K562 (cell line): ENCODE measurements around the gene RNF207. TPM values are rescaled to one million over a fixed set of nuclear protein-coding genes. Genes with fewer than 3 reads are reported as not detected.

ENCODE experiments used
- ATAC-seq: fragments of 200-7000 bp; cut with Tn5 transposase; 3 replicates; pipeline ENCODE4 v1.9.1; 2020; ENCODE audit warnings: moderate library complexity
- BruUV-seq: library from RNA; stranded (reverse); fragments of 400-500 nt; replicated peaks from 2 replicates; lab custom pipeline; 2021; lab: Mats Ljungman, UMichigan
- CTCF ChIA-PET: fragments of 300-600 bp; formaldehyde crosslinking; extraction: SDS; loops from one replicate; lab custom pipeline; 2021; ENCODE audit warnings: low intra/inter-chr PET ratio; lab: Yijun Ruan, JAX
- POLR2A ChIA-PET: fragments of 300-600, 350-650 bp; sonication (Branson Sonifier 250); formaldehyde crosslinking; extraction: SDS; loops from one replicate; lab custom pipeline; 2021; ENCODE audit warnings: antibody characterized with exemption, inconsistent platforms; lab: Yijun Ruan, JAX
- DNase-seq, 4 experiments: peaks; one replicate each; pipeline versions ENCODE4 v3.0.0 to v3.0.0-alpha.2; 2011 to 2018; ENCODE audit warnings: low spot score in 3 of 4, mixed read lengths in 3 of 4; ENCODE audit errors: extremely low read depth in 1 of 4
- FAIRE-seq: peaks from 2 replicates; lab custom pipeline; 2011; peaks lifted over from hg19 to GRCh38; lab: Jason Lieb, UNC
- H2AFZ ChIP-seq: 2 replicates; pipeline ENCODE4 v1.6.0; 2011; ENCODE audit warnings: low read depth, low read length, control low read depth, inconsistent platforms
- H3K27ac ChIP-seq: fragments of 200-600 bp; 3 replicates; pipeline ENCODE4 v1.8.0; 2011; ENCODE audit warnings: low read depth, mild to moderate bottlenecking, control low read depth, inconsistent platforms, low read length, moderate library complexity, mixed read lengths; ENCODE audit errors: extremely low read depth
- H3K27me3 ChIP-seq, 2 experiments: fragments of 300-600 bp in 1 of 2; 2 replicates in 1 of 2; 3 replicates in 1 of 2; pipeline versions ENCODE4 v1.6.0 to v1.8.0; 2011; ENCODE audit warnings: inconsistent platforms in 2 of 2, low read length in 2 of 2, mild to moderate bottlenecking in 1 of 2, mixed read lengths in 1 of 2, moderate library complexity in 1 of 2; ENCODE audit not compliant: control insufficient read depth in 2 of 2, insufficient read depth in 2 of 2
- H3K36me3 ChIP-seq: fragments of 300-600 bp; 3 replicates; pipeline ENCODE4 v1.8.0; 2011; ENCODE audit warnings: mild to moderate bottlenecking, low read length, inconsistent platforms; ENCODE audit not compliant: control insufficient read depth, insufficient read depth
- H3K4me1 ChIP-seq, 2 experiments: fragments of 200-600 bp in 1 of 2; replicated peaks in 1 of 2; 2 replicates in 1 of 2; 3 replicates in 1 of 2; pipeline versions ENCODE4 v1.5.1 to v1.8.0; 2011; ENCODE audit warnings: inconsistent platforms in 2 of 2, low read length in 2 of 2, mild to moderate bottlenecking in 1 of 2, mixed read lengths in 1 of 2, moderate library complexity in 1 of 2; ENCODE audit not compliant: control insufficient read depth in 2 of 2, insufficient read depth in 2 of 2
- H3K4me2 ChIP-seq: 2 replicates; pipeline ENCODE4 v1.6.1; 2011; ENCODE audit warnings: low read length, control low read depth, inconsistent platforms, mixed read lengths; ENCODE audit not compliant: insufficient read depth
- H3K4me3 ChIP-seq: fragments of 200-600 bp; sonication (generic), shearing (Covaris generic); 2 replicates; pipeline ENCODE4 v1.5.1; 2016; ENCODE audit warnings: control low read depth, inconsistent platforms
- H3K79me2 ChIP-seq: fragments of 200-600 bp; 3 replicates; pipeline ENCODE4 v1.8.0; 2011; ENCODE audit warnings: low read length, inconsistent platforms; ENCODE audit not compliant: control insufficient read depth, insufficient read depth
- H3K9ac ChIP-seq, 2 experiments: 2 replicates each; pipeline versions ENCODE4 v1.6.0 to v1.6.1; 2011; ENCODE audit warnings: low read depth in 2 of 2, low read length in 2 of 2, control low read depth in 1 of 2, inconsistent platforms in 1 of 2, mild to moderate bottlenecking in 1 of 2, mixed read lengths in 1 of 2; ENCODE audit not compliant: insufficient read depth in 1 of 2
- H3K9me1 ChIP-seq: one replicate; pipeline ENCODE4 v1.6.0; 2011; ENCODE audit warnings: inconsistent platforms, mild to moderate bottlenecking, low read length, moderate library complexity; ENCODE audit not compliant: control insufficient read depth, insufficient read depth
- H3K9me3 ChIP-seq: replicated peaks from 2 replicates; pipeline ENCODE4 v1.5.1; 2011; ENCODE audit warnings: low read depth, low read length, inconsistent platforms; ENCODE audit not compliant: control insufficient read depth, insufficient read depth
- H4K20me1 ChIP-seq: replicated peaks from 2 replicates; pipeline ENCODE4 v1.6.1; 2011; ENCODE audit warnings: low read length, inconsistent platforms, mixed read lengths; ENCODE audit not compliant: control insufficient read depth, insufficient read depth
- GTF2F1 ChIP-seq: IDR thresholded peaks from 2 replicates; pipeline ENCODE4 v1.6.1; 2011; ENCODE audit warnings: low read depth, low read length, improper control_type of control experiment
- WGBS: fragments of 100-300 bp; shearing (Covaris generic); methylation state at CpG from one replicate; pipeline ENCODE4 v1.1.6; 2016; ENCODE audit warnings: low coverage, mixed read lengths; ENCODE audit not compliant: insufficient coverage; ENCODE audit errors: missing lambda C conversion rate; 5-methylcytosine and 5-hydroxymethylcytosine counted together
- in situ Hi-C: fragments of 300-500 bp; cut with MboI; formaldehyde crosslinking; loops from 4 replicates; pipeline ENCODE4 v1.15.0; 2018; ENCODE audit warnings: inconsistent platforms, mixed read lengths
- intact Hi-C: fragments of 100-400 bp; cut with micrococcal nuclease; formaldehyde crosslinking; loops from 2 replicates; pipeline ENCODE4 v1.14.2; 2022
- polyA plus RNA-seq, 8 experiments: library from polyadenylated mRNA; depleted of rRNA in 4 of 8; stranded (reverse) in 5 of 8; unstranded in 3 of 8; fragments of >200 nt; fragmentation: Nextera tagmentation in 2 of 8; fragmentation: Illumina TruSeq in 1 of 8; extraction: Ambion mirVana in 2 of 8; extraction: Trizol in 1 of 8; gene quantifications; 2 replicates each; pipeline versions ENCODE4 v1.2.1 to v1.2.3, GENCODE V29; 2011 to 2014; ENCODE audit warnings: inconsistent platforms in 1 of 8, missing spikeins in 1 of 8
- total RNA-seq, 7 experiments: library from RNA; depleted of rRNA in 6 of 7; stranded (reverse); fragments of >200 nt in 6 of 7; fragmentation: Illumina TruSeq in 2 of 7; extraction: Trizol in 2 of 7; gene quantifications; 2 replicates each; pipeline versions ENCODE4 v1.2.1 to v1.2.3, GENCODE V29; 2011 to 2021; ENCODE audit warnings: low replicate concordance in 1 of 7
- TF ChIP-seq, protein P1 (sequence below): fragments of 450-650 bp; formaldehyde crosslinking; IDR thresholded peaks from 2 replicates; pipeline ENCODE4 v1.4.0; 2020; ENCODE audit warnings: mild to moderate bottlenecking, moderate library complexity
- TF ChIP-seq, protein P2 (sequence below), 2 experiments: fragments of 450-650 bp; conservative IDR thresholded peaks; 2 replicates each; pipeline ENCODE4 v1.6.1; 2017; ENCODE audit warnings: mild to moderate bottlenecking in 2 of 2, moderate library complexity in 2 of 2

The RNF207 gene
- total and polyA plus RNA-seq, 9 of the 15 experiments (the other 6 are each of a cell fraction or from before 2014, with no cell fraction given) = 2.7 to 30.6 (median 12.9) TPM

DNA sequence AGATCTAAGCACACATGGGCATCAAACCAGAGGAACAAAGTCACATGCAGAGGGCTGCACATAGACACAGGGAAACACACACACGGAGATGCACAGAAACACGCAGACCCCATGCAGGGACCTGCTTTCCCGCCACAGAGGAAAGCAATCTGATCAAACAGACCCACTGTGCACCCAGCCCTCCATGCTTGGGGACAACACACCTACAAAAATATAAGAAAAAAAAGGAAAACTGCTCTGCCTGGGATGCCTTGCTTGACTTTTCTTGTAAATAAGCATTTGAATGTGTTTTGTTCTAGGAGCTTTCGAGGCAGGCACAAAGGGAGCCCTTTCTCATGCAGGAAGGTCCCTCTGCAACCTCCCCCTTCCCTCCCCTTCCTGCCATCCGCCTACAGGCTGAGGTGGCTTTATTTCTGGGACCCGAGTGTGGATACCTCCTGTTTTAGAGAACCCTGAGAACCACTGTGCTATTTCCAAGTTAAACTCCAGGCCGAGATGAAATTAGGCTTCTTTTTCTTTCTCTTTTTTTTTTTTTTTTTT is 33.4 kb downstream of the RNF207 start:
- DNase-seq (no peak), FAIRE-seq (no peak), ATAC-seq (no peak)
- Histone ChIP-seq H3K27ac (no peak overlapping the region), H3K27me3 (peaks cover 32 to 42% of the 10 kb centered on the region in 2 experiments), H3K79me2 (peaks cover 15% of the 10 kb centered on the region), H3K9ac (no peak overlapping the region), H3K9me3 (no peaks in the 10 kb centered on the region), H3K4me1 (peaks cover 8 to 43% of the 10 kb centered on the region in 2 experiments; a peak in 4 of 5 replicates), H3K4me3 (no peak overlapping the region), H3K4me2 (no peak overlapping the region), H3K9me1 (no peaks in the 10 kb centered on the region), H3K36me3 (peaks cover 2% of the 10 kb centered on the region; the same call in 2 of the 3 replicates), H4K20me1 (peaks cover 1% of the 10 kb centered on the region; the same call in 1 of the 2 replicates), H2AFZ (no peak overlapping the region)
- no peak for TF ChIP-seq GTF2F1
- TF ChIP-seq, protein P1, sequence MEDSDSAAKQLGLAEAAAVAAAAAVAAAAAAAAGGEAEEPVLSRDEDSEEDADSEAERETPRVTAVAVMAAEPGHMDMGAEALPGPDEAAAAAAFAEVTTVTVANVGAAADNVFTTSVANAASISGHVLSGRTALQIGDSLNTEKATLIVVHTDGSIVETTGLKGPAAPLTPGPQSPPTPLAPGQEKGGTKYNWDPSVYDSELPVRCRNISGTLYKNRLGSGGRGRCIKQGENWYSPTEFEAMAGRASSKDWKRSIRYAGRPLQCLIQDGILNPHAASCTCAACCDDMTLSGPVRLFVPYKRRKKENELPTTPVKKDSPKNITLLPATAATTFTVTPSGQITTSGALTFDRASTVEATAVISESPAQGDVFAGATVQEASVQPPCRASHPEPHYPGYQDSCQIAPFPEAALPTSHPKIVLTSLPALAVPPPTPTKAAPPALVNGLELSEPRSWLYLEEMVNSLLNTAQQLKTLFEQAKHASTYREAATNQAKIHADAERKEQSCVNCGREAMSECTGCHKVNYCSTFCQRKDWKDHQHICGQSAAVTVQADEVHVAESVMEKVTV (CRISPR knock-in tag) = no peak
- TF ChIP-seq, protein P2, sequence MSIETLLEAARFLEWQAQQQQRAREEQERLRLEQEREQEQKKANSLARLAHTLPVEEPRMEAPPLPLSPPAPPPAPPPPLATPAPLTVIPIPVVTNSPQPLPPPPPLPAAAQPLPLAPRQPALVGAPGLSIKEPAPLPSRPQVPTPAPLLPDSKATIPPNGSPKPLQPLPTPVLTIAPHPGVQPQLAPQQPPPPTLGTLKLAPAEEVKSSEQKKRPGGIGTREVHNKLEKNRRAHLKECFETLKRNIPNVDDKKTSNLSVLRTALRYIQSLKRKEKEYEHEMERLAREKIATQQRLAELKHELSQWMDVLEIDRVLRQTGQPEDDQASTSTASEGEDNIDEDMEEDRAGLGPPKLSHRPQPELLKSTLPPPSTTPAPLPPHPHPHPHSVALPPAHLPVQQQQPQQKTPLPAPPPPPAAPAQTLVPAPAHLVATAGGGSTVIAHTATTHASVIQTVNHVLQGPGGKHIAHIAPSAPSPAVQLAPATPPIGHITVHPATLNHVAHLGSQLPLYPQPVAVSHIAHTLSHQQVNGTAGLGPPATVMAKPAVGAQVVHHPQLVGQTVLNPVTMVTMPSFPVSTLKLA (conservative IDR thresholded peaks at IDR 0.05) = no peak
- BruUV-seq = no TSS peak
- in situ Hi-C loops (no loop called here), intact Hi-C loops (no loop called here)
- 10% methylated on average over 7 of the region's 7 CpGs for WGBS
- CTCF ChIA-PET = no interaction called here
- POLR2A ChIA-PET = interaction anchor here (0.6 to 1.2 kb wide), 4 partner anchors 13 to 91 kb away, joined by 3 to 5 read pairs (median 4); no protein-coding TSS in a partner anchor
